PC-3 (cell line): Measurements from ENCODE around the gene THRB. TPM values are rescaled to one million over a fixed set of nuclear protein-coding genes. Genes with fewer than 3 reads are reported as not detected.

ENCODE experiments used
- ATAC-seq: fragments of 200-7000 bp; cut with Tn5 transposase; 2 replicates; pipeline ENCODE4 v1.9.1; 2020; ENCODE audit warnings: mild to moderate bottlenecking, moderate library complexity
- BruUV-seq: library from RNA; stranded (reverse); fragments of 400-500 nt; replicated peaks from 2 replicates; lab custom pipeline; 2021; lab: Mats Ljungman, UMichigan
- CTCF ChIA-PET: fragments of 300-600 bp; sonication (Branson Sonifier 250); formaldehyde crosslinking; loops from one replicate; lab custom pipeline; 2022; ENCODE audit warnings: antibody characterized with exemption; lab: Charles Lee
- POLR2A ChIA-PET: fragments of 300-600 bp; sonication (Branson Sonifier 250); formaldehyde crosslinking; loops from one replicate; lab custom pipeline; 2022; ENCODE audit warnings: antibody characterized with exemption; ENCODE audit not compliant: unreplicated experiment; lab: Charles Lee
- DNase-seq: peaks from one replicate; pipeline ENCODE4 v3.0.0-alpha.2; 2015
- H2AFZ ChIP-seq: fragments of 300-600 bp; sonication (generic); 2 replicates; pipeline ENCODE4 v1.6.0; 2016; ENCODE audit warnings: antibody characterized with exemption, low read length
- H3F3A ChIP-seq: fragments of 300-600 bp; sonication (generic); one replicate; pipeline ENCODE4 v1.6.0; 2017; ENCODE audit warnings: antibody characterized with exemption, low read length, control low read depth, mild to moderate bottlenecking; ENCODE audit not compliant: unreplicated experiment
- H3K27ac ChIP-seq: fragments of 300-600 bp; sonication (generic); 2 replicates; pipeline ENCODE4 v1.5.1; 2016; ENCODE audit warnings: mild to moderate bottlenecking, low read length
- H3K27me3 ChIP-seq: fragments of 300-600 bp; sonication (generic); 2 replicates; pipeline ENCODE4 v1.6.1; 2016; ENCODE audit warnings: low read length, mixed read lengths
- H3K36me3 ChIP-seq: fragments of 300-600 bp; sonication (generic); 2 replicates; pipeline ENCODE4 v1.6.1; 2016; ENCODE audit warnings: low read depth, mixed run types, low read length, mixed read lengths
- H3K4me1 ChIP-seq: fragments of 300-600 bp; sonication (generic); 2 replicates; pipeline ENCODE4 v1.5.1; 2016; ENCODE audit warnings: low read length; ENCODE audit not compliant: insufficient read depth
- H3K4me2 ChIP-seq: fragments of 300-600 bp; sonication (generic); 2 replicates; pipeline ENCODE4 v1.6.0; 2016; ENCODE audit warnings: low read length
- H3K4me3 ChIP-seq: fragments of 300-600 bp; sonication (generic); 2 replicates; pipeline ENCODE4 v1.5.1; 2016; ENCODE audit warnings: mild to moderate bottlenecking, low read length, mixed read lengths
- H3K79me2 ChIP-seq: fragments of 300-600 bp; sonication (generic); 2 replicates; pipeline ENCODE4 v1.6.1; 2017; ENCODE audit warnings: low read length, mixed read lengths
- H3K9ac ChIP-seq: fragments of 300-600 bp; sonication (generic); 2 replicates; pipeline ENCODE4 v1.6.0; 2016; ENCODE audit warnings: mild to moderate bottlenecking, low read length
- H3K9me2 ChIP-seq: fragments of 300-600 bp; sonication (generic); replicated peaks from 2 replicates; pipeline ENCODE4 v1.6.1; 2016; ENCODE audit warnings: mixed run types, low read length, mixed read lengths
- H3K9me3 ChIP-seq: fragments of 300-600 bp; sonication (generic); 2 replicates; pipeline ENCODE4 v1.6.1; 2016; ENCODE audit warnings: low read length, mixed read lengths
- H4K20me1 ChIP-seq: fragments of 300-600 bp; sonication (generic); 2 replicates; pipeline ENCODE4 v1.6.1; 2016; ENCODE audit warnings: low read length, mixed read lengths
- CTCF ChIP-seq: fragments of 300-600 bp; sonication (generic); conservative IDR thresholded peaks from 2 replicates; pipeline ENCODE4 v1.5.1; 2017; ENCODE audit warnings: antibody characterized with exemption, low read depth, mild to moderate bottlenecking, low read length
- EZH2 ChIP-seq: fragments of 300-600 bp; sonication (generic); IDR thresholded peaks from one replicate; pipeline ENCODE4 v1.6.1; 2017; ENCODE audit warnings: antibody characterized with exemption, mild to moderate bottlenecking, low read length; ENCODE audit not compliant: unreplicated experiment
- EZH2phosphoT487 ChIP-seq: fragments of 300-600 bp; sonication (generic); IDR thresholded peaks from 2 replicates; pipeline ENCODE4 v1.6.1; 2018; ENCODE audit warnings: mild to moderate bottlenecking, antibody characterized with exemption, low read length, borderline replicate concordance
- intact Hi-C: fragments of 100-400 bp; cut with micrococcal nuclease; formaldehyde crosslinking; loops from 2 replicates; pipeline ENCODE4 v1.9.0; 2023
- total RNA-seq: library from RNA; depleted of rRNA; stranded (reverse); fragments of >200 nt; gene quantifications from 2 replicates; pipeline ENCODE4 v1.2.3, GENCODE V29; 2014

Gene THRB
- total RNA-seq, 1 experiment from 2014 or later, result 9.7 TPM

- ChIA-PET POLR2A (interaction anchor here (0.7 kb wide), 1 partner anchor 162 kb away, joined by 11 read pairs; no protein-coding TSS in a partner anchor), CTCF (interaction anchor here (0.5 to 1.0 kb wide), 5 partner anchors 8 to 336 kb away, joined by 3 to 4 read pairs (median 3); partner anchors contain the start of gene THRB)
- H4K20me1 ChIP-seq, result no peaks in the 10 kb centered on the region
- TF ChIP-seq EZH2phosphoT487 (no peak), CTCF (peak; percentile 37; the same call in 1 of the 2 replicates), EZH2 (no peak)
- H3K4me3 ChIP-seq, result peak overlapping the region; percentile 74
- H3K9me3 ChIP-seq, result no peaks in the 10 kb centered on the region
- H3K9ac ChIP-seq, result peak overlapping the region; percentile 72
- DNase-seq (peak; percentile 35), ATAC-seq (peak; percentile 55)
- H3K4me1 ChIP-seq, result peaks cover 39% of the 10 kb centered on the region
- intact Hi-C loops, result loop anchor here (2.0 kb wide), 1 partner anchor 27 kb away; the partner anchor contains the start of gene THRB
- peak overlapping the region; percentile 48 for H3K27ac ChIP-seq
- no peaks in the 10 kb centered on the region for H3K27me3 ChIP-seq
- no peaks in the 10 kb centered on the region for H3K79me2 ChIP-seq
- H3K36me3 ChIP-seq, result no peaks in the 10 kb centered on the region
- no peaks in the 10 kb centered on the region for H3K9me2 ChIP-seq
- no TSS peak for BruUV-seq
- H2AFZ ChIP-seq, result peak overlapping the region; percentile 91
- peak overlapping the region; percentile 88 for H3K4me2 ChIP-seq
- no peaks in the 10 kb centered on the region for H3F3A ChIP-seq
Measured at GRCh38 chr3:24521420-24522145, 26.9 kb upstream of the THRB start.

- ChIA-PET POLR2A (interaction anchor here (0.5 to 0.7 kb wide), 2 partner anchors 163 to 376 kb away, joined by 4 to 11 read pairs; no protein-coding TSS in a partner anchor), CTCF (interaction anchor here (0.5 to 1.0 kb wide), 5 partner anchors 9 to 335 kb away, joined by 3 to 4 read pairs (median 3); partner anchors contain the start of gene THRB)
- BruUV-seq, result no TSS peak
- ATAC-seq (peak; percentile 70; the same call in 1 of the 2 replicates), DNase-seq (peak; percentile 61)
- H3K36me3 ChIP-seq, result no peaks in the 10 kb centered on the region
- intact Hi-C loops, result loop anchor here (2.0 kb wide), 1 partner anchor 26 kb away; the partner anchor contains the start of gene THRB
- H3K4me3 ChIP-seq, result peak overlapping the region; percentile 74
- peak overlapping the region; percentile 72 for H3K9ac ChIP-seq
- peaks cover 39% of the 10 kb centered on the region for H3K4me1 ChIP-seq
- TF ChIP-seq EZH2phosphoT487 (no peak), EZH2 (no peak), CTCF (no peak)
- peak overlapping the region; percentile 88 for H3K4me2 ChIP-seq
- H3K27ac ChIP-seq, result peak overlapping the region; percentile 48
- no peaks in the 10 kb centered on the region for H4K20me1 ChIP-seq
- H3K27me3 ChIP-seq, result no peaks in the 10 kb centered on the region
- peak overlapping the region; percentile 91 for H2AFZ ChIP-seq
- no peaks in the 10 kb centered on the region for H3K9me3 ChIP-seq
- no peaks in the 10 kb centered on the region for H3F3A ChIP-seq
- H3K9me2 ChIP-seq, result no peaks in the 10 kb centered on the region
- no peaks in the 10 kb centered on the region for H3K79me2 ChIP-seq
Measured at GRCh38 chr3:24520976-24521419, 26.3 kb upstream of the THRB start.
